Cardiac fibroblast (primary cell): ENCODE measurements around the gene PRSS36.

Experiments used
- DNase-seq, 2 donors: peaks; one replicate each; pipeline versions ENCODE4 v3.0.0 to v3.0.0-alpha.2; 2010; ENCODE audit warnings: low read depth in 2 of 2
- H3K4me3 ChIP-seq, 2 donors: replicated peaks in 1 of 2; 1 replicate in 1 of 2; 2 replicates in 1 of 2; pipeline ENCODE4 v1.5.1; 2011; ENCODE audit warnings: low read depth in 2 of 2, low read length in 2 of 2, mild to moderate bottlenecking in 2 of 2, moderate library complexity in 1 of 2
- TF ChIP-seq, protein P1 (sequence below): IDR thresholded peaks from one replicate; pipeline ENCODE4 v1.5.1; 2011; ENCODE audit warnings: low read depth, mild to moderate bottlenecking, low read length, inconsistent platforms

The PRSS36 gene

DNA sequence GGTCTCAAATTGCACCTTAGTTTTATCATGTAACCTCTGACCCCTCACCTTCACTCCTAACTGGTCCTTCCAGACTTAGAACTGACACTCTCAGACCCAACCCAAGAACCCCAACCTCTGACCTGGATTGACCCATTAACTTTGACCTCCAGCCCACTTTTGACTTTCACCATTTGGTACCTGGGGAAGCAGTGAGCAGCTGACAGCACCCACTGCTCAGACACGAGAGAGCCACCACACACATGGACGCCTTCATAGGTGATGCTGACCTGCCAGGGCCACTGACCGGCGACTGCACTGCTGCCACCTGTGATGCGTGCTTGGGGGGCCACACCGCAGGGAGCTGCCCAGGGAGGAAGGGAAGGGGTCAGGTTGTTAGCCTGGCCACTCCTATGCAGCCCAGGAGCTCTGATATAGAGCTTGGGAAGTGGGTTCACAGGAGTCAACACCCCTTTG, 16.8 kb downstream of the PRSS36 start:
- no peak overlapping the region for H3K4me3 ChIP-seq
- TF ChIP-seq, protein P1, sequence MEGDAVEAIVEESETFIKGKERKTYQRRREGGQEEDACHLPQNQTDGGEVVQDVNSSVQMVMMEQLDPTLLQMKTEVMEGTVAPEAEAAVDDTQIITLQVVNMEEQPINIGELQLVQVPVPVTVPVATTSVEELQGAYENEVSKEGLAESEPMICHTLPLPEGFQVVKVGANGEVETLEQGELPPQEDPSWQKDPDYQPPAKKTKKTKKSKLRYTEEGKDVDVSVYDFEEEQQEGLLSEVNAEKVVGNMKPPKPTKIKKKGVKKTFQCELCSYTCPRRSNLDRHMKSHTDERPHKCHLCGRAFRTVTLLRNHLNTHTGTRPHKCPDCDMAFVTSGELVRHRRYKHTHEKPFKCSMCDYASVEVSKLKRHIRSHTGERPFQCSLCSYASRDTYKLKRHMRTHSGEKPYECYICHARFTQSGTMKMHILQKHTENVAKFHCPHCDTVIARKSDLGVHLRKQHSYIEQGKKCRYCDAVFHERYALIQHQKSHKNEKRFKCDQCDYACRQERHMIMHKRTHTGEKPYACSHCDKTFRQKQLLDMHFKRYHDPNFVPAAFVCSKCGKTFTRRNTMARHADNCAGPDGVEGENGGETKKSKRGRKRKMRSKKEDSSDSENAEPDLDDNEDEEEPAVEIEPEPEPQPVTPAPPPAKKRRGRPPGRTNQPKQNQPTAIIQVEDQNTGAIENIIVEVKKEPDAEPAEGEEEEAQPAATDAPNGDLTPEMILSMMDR = no peak
- DNase-seq = no peak

DNA sequence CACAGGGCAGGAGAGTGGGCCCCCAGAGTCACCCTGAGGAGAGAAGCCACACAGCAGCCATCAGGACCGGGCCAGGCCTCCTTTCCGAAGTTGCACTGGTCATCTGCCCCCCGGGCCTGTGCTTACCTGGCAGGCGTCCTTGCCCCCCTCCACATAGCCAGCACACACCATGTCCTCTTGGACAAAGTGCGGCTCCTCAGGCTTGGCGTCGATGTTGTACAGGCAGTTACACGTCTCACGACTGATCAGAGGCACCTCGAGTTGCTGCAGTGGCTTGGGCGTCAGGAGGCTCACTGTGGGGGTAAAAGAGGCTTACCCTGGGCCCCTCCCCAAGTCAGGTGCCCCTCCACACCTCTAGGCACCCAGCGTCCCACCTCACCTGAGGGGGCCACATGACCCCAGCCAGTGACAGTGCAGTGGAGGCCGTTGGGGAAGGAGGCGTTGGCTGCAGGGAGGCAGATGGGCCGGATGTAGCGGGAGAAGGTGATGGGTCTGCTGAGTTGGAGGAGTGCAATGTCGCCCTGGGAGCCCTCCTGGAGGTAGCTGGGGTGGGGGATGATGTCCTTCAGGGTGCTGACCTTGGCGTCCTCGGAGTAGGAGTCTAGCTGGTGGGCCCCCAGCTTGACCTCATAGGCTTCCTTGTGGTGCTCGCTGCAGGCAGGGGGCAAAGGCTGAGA, 17.4 kb downstream of the PRSS36 start:
- no peak overlapping the region for H3K4me3 ChIP-seq
- TF ChIP-seq, protein P1 = no peak

DNA sequence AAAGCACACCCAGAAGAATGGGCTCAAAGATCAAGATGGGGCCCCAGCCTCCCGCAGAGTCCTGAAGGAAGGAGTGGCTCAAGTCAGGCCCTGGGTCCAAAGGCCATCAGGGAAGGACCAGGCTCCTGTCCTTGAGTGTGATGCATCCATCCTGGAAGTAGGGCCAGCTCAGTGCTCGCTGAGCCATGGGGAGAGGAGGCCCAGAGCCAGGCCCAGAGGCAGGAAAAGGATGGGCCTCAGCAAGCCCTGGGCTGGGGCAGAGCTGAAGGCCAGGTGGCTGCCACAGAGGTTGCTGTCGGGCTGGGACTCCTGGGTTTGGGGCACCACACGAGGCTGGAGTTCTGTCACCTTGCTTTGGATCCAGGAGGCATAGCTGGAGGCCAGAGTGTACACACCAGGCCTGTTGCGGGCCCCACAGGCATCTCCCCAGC, 18.0 kb downstream of the PRSS36 start:
- no peak for DNase-seq
- TF ChIP-seq, protein P1 = no peak
- no peak overlapping the region for H3K4me3 ChIP-seq

More for the DNA sequence above, 17.4 kb downstream of the PRSS36 start:
- DNase-seq = no peak

DNA sequence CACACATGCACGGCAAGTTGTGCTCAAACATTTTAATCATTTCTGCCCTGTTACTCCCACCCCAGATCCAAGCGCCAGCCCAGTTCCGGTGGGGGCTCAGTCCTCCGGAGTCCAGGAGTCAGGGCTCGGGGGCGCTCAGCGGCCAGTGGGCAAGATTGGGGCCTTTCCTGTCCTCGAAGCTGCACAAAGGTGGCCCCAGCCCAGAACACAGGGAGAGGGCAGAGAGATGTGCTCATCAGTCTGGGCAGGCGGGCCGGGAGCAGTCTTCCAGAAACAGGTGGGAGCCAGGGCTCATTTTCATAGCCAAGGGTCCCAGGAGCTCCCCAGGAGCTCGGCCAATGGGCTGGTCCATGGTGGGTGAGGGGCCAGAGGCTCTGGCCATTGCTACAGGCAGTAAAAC, 18.4 kb downstream of the PRSS36 start:
- DNase-seq = no peak
- TF ChIP-seq, protein P1 = no peak
- H3K4me3 ChIP-seq = no peak overlapping the region

DNA sequence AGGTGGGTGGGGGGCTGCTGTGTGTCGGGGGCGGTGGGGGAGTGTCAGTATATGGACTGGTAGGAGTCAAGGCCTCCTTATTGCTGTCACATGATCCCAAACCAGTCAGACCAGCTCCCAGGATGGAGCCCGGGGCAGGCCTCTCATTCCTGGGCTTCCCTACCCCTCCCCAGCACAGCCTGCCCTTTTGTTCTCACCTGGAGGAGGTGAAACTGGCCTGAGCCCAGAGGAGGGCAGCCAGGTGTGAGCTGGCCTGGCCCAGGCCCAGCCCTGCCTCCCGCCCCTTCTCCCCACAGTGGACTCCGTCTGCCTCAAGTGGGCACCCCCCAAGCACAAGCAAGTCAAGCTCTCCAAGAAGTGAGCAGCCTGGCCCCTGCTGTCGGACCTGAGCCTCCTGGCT, 19.0 kb downstream of the PRSS36 start:
- no peak overlapping the region for H3K4me3 ChIP-seq
- no peak for DNase-seq
- TF ChIP-seq, protein P1 = no peak

DNA sequence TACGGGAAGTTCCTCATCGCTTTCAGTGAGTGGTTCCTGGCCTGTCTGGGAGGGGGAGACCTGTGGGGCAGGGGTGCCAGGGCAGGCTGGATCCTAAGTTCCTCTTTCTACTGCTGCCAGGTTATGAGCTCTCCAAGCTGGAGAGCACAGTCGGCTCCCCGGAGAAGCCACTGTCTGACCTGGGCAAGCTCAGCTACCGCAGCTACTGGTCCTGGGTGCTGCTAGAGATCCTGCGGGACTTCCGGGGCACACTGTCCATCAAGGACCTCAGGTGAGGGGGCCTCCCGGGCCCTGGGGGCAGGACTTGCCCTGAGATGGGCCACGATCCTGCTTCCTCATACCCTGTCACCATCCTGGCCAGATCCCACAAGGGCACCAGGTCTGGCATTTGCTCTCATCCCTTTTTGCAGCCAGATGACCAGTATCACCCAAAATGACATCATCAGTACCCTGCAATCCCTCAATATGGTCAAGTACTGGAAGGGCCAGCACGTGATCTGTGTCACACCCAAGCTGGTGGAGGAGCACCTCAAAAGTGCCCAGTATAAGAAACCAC, 19.5 kb downstream of the PRSS36 start:
- TF ChIP-seq, protein P1 = no peak
- H3K4me3 ChIP-seq = no peak overlapping the region

More for the DNA sequence above, 19.5 kb downstream of the PRSS36 start:
- DNase-seq = no peak
